C4-2B (cell line): ENCODE results near the gene PRKCI.
A peak's percentile ranks its signal among the peaks of the same experiment; 100 is the strongest.

Experiments used
- H3K27ac ChIP-seq: fragments of 450-650 bp; 2 replicates; pipeline ENCODE4 v1.5.1; 2017
- CTCF ChIP-seq: fragments of 450-650 bp; conservative IDR thresholded peaks from 2 replicates; pipeline ENCODE4 v1.5.1; 2017; ENCODE audit warnings: mild to moderate bottlenecking
- ZFX ChIP-seq: fragments of 450-650 bp; IDR thresholded peaks from 2 replicates; pipeline ENCODE4 v1.6.1; 2017

Gene PRKCI

DNA sequence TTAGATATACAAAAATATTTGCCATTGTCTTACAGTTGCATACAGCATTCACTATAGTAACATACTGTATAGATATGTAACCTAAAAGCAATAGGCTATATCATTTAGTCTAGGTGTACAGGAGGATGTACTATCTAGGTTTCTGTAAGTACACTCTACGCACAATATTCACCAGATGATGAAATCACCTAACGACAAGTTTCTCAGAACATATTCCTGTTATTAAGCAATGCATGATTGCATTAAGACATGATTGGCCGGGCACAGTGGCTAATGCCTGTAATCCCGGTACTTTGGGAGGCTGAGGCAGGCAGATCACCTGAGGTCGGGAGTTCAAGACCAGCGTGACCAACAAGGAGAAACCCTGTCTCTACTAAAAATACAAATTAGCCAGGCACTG lies 14.5 kb upstream of the PRKCI start:
- TF ChIP-seq ZFX: no peak
- TF ChIP-seq CTCF: no peak
- H3K27ac ChIP-seq: no peak overlapping the region

- no peak overlapping the region for H3K27ac ChIP-seq
- TF ChIP-seq ZFX: no peak
- TF ChIP-seq CTCF: no peak
Measured at GRCh38 chr3:170211668-170212067, 10.6 kb upstream of the PRKCI start.

GRCh38 chr3:170219850-170220249 lies 2.4 kb upstream of the PRKCI start:
- no peak overlapping the region for H3K27ac ChIP-seq
- TF ChIP-seq CTCF (no peak), ZFX (no peak)

DNA sequence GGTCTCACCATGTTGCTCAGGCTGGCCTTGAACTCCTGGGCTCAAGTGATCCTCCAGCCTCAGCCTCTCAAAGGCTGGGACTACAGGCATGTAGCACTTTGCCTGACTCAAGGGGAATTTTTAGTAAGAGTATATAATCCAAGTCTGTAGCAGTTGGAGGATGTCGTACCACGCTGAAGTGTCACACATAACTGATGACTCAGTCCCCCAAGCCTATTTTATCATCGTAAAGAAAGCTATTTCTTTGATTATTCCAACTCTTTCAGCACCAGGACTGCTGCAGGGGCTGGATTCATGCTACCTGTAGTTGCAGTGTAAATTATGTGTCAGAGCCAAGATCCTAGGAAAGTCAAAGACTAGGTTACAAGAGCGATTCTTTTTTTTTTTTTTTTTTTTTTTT lies 1.4 kb upstream of the PRKCI start:
- TF ChIP-seq CTCF (no peak), ZFX (no peak)
- no peak overlapping the region for H3K27ac ChIP-seq

- peak overlapping the region; percentile 86 for H3K27ac ChIP-seq
- TF ChIP-seq CTCF: no peak; the same call in 1 of the 2 replicates
- TF ChIP-seq ZFX: peak; percentile 56; the same call in 1 of the 2 replicates
Measured at GRCh38 chr3:170222647-170223541, 670 bp downstream of the PRKCI start.

DNA sequence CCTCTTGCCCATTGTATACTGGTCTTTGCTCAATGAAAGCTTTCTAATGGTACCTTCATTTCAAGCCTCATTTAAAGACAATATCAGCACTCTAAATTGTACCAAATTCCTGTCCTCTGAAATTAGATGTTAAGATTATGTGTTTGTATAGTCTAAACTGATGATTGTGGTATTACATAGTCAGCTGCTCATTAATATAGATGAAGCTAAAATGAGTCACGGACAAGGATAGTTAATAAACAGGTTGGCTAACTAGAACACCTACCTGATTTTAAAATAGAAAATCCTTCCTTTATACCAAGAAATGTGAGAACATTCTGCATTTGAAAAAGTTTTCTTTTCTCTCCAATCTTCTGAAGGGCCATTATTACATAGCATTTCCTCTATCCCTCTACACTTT lies 2.9 kb downstream of the PRKCI start:
- TF ChIP-seq ZFX (no peak), CTCF (no peak)
- no peak overlapping the region for H3K27ac ChIP-seq

- TF ChIP-seq CTCF: no peak
- no peak for TF ChIP-seq ZFX
- H3K27ac ChIP-seq: no peak overlapping the region
Measured at GRCh38 chr3:170226426-170226960, 4.3 kb downstream of the PRKCI start.
